ENCODE results near the gene HOATZ. TPM values are rescaled to one million over a fixed set of nuclear protein-coding genes. Genes with fewer than 3 reads are reported as not detected.

The HOATZ gene
- total RNA-seq, 1 donor from 2014 or later: not detected

DNA sequence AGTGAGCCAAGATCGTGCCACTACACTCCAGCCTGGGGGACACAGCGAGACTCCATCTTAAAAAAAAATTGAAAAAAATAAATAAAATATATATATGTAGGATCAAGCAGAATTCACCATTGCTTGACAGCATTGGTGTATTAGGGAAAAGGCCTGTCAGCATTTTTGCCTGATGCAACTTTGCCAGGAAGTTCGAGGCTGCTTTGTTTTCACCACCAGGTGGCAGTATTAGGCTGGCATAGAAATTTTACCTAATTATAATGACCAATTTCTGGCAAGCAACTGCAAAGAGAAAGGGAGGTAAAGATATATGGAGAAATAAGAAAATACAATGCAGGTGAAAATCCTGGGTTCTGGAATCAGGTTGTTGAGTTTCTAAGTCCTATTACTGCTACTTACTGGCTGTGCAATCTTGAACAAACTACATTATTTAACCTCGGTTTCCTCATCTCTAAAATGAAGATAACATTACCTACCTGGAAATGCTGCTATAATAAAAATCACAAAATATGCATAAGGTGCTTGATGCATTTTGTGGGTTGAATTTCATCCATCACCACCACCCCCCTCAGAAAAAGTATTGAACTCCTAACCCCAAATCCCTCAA is 50.6 kb downstream of the HOATZ start:
- intact Hi-C loops (cut with DNase I): loop anchor here (1.0 to 5.0 kb wide), 3 partner anchors 37 to 276 kb away; partner anchors contain the start of gene SIK2
- Histone ChIP-seq H3K4me3 (no peak overlapping the region), H3K9me3 (no peaks in the 10 kb centered on the region), H3K36me3 (peaks cover 0 to 11% of the 10 kb centered on the region in 2 donors), H3K4me1 (no peaks in the 10 kb centered on the region), H3K27me3 (no peaks in the 10 kb centered on the region), H3K27ac (no peak overlapping the region)
- DNase-seq (ENCODE audit: low spot score in 2 of 2): peak in 1 of 2 donors; percentile 85
- TF ChIP-seq, protein P1, sequence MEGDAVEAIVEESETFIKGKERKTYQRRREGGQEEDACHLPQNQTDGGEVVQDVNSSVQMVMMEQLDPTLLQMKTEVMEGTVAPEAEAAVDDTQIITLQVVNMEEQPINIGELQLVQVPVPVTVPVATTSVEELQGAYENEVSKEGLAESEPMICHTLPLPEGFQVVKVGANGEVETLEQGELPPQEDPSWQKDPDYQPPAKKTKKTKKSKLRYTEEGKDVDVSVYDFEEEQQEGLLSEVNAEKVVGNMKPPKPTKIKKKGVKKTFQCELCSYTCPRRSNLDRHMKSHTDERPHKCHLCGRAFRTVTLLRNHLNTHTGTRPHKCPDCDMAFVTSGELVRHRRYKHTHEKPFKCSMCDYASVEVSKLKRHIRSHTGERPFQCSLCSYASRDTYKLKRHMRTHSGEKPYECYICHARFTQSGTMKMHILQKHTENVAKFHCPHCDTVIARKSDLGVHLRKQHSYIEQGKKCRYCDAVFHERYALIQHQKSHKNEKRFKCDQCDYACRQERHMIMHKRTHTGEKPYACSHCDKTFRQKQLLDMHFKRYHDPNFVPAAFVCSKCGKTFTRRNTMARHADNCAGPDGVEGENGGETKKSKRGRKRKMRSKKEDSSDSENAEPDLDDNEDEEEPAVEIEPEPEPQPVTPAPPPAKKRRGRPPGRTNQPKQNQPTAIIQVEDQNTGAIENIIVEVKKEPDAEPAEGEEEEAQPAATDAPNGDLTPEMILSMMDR (IDR thresholded peaks at IDR 0.05): peak; percentile 70 to 92 (median 90)

DNA sequence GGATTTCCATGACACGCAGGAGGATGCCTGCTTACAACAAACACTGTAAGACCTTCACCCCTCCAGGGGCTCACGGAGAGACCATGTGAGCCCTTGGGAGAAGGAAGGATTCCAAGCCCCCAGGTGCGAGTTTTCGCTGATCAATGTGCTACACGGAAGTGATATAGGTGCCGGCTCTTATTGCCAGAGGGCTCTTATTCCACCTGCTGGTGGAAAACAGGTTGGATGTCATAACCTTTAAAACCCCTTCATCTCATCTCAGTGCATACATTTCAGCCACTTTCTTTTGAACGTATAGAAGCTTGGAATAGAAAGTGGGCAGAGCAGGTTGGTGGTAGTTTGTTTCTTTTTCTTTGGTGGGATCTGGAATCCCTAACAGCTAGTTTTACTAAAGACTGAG is 51.7 kb downstream of the HOATZ start:
- Histone ChIP-seq H3K36me3 (no peaks in the 10 kb centered on the region), H3K4me1 (no peaks in the 10 kb centered on the region), H3K27ac (no peak overlapping the region), H3K4me3 (no peak overlapping the region), H3K9me3 (no peaks in the 10 kb centered on the region), H3K27me3 (no peaks in the 10 kb centered on the region)
- TF ChIP-seq, protein P1 (IDR thresholded peaks at IDR 0.05): no peak
- no peak for DNase-seq (ENCODE audit: low spot score in 2 of 2)
- intact Hi-C loops (cut with DNase I): loop anchor here (5.0 kb wide), 1 partner anchor 36 kb away; the partner anchor contains the start of gene SIK2

DNA sequence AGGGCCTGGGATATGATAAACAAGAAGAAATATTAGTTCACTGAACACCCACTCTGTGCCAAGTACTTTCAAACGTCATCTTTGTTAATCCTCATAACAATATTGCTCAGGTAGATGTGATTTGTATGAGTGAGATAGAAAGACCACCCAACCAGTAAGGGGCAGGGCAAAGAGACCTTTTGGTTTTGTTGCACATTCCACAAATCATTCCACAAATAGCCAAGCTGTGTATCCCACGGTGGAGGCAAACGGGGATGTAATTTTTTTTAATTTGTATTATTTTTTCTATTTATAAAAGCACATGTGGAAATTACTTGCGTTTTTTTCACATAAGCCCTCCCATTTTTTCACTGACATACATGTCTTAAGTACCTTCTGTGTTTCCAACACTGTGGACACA is 54.9 kb downstream of the HOATZ start:
- Histone ChIP-seq H3K4me3 (no peak overlapping the region), H3K4me1 (peaks cover 0 to 7% of the 10 kb centered on the region in 2 donors), H3K27me3 (no peaks in the 10 kb centered on the region), H3K27ac (no peak overlapping the region), H3K9me3 (no peaks in the 10 kb centered on the region), H3K36me3 (no peaks in the 10 kb centered on the region)
- DNase-seq (ENCODE audit: low spot score in 2 of 2): no peak
- TF ChIP-seq, protein P1 (IDR thresholded peaks at IDR 0.05): no peak
- intact Hi-C loops (cut with DNase I): loop anchor here (5.0 kb wide), 1 partner anchor 33 kb away; the partner anchor contains the start of gene SIK2

DNA sequence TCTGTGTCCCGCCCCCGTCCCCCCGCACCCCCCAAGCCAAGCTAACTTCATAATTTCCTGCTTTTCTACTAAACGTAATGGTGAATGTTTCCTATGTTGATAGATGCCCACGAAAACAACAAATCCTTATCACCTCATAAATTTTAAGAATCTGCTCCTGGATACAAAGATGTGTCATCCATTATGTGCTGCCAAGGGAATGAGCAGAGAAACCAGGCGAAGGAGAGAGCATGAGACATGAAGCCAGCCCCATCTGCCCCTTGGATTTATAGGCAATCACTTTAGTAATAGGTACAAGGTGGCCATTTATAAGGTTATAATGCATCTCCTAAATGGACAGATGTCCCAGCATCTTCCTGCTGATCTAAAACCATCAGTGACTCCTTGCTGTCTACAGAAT is 56.2 kb downstream of the HOATZ start:
- DNase-seq (ENCODE audit: low spot score in 2 of 2): no peak
- no peaks in the 10 kb centered on the region for H3K9me3 ChIP-seq
- H3K4me3 ChIP-seq: no peak overlapping the region
- H3K27me3 ChIP-seq: no peaks in the 10 kb centered on the region
- TF ChIP-seq, protein P1 (IDR thresholded peaks at IDR 0.05): no peak
- peaks cover 0 to 7% of the 10 kb centered on the region in 2 donors for H3K4me1 ChIP-seq
- H3K36me3 ChIP-seq: no peaks in the 10 kb centered on the region
- H3K27ac ChIP-seq: no peak overlapping the region
- intact Hi-C loops (cut with DNase I): no loop called here

DNA sequence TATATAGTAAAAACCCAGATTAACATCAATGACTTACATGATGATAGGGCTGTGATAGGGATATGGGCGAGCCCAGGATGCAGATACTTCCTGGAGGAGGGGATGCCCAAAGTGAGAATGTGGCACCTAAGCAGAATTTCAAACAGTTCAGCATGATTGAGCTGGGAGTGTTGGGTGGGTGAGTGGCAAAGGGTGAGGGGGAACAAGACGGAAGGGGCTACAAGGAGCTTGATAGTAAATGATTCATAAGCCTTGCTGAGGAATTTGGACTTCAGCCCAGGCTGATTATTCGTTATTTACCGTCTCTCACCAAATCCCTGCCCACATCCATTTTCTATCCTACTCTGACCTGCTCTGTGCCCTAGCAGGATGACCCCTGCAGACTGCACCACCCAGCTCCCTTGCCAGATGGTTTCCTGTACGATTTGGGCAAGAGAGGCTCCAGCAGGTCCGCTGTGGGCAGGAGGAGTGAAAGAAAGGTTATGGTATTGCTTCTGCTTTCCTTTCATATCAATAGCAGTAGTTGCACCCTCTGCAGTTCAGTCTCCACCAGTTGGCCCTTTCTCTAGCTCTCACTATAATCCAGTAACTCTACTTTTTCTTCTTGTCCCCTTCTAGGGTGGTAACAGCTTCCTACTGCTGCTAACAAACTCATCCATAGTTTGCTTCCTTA is 57.4 kb downstream of the HOATZ start:
- intact Hi-C loops (cut with DNase I): no loop called here
- no peaks in the 10 kb centered on the region for H3K36me3 ChIP-seq
- no peaks in the 10 kb centered on the region for H3K27me3 ChIP-seq
- H3K9me3 ChIP-seq: no peaks in the 10 kb centered on the region
- DNase-seq (ENCODE audit: low spot score in 2 of 2): no peak
- H3K27ac ChIP-seq: no peak overlapping the region
- peaks cover 0 to 7% of the 10 kb centered on the region in 2 donors for H3K4me1 ChIP-seq
- H3K4me3 ChIP-seq: no peak overlapping the region
- TF ChIP-seq, protein P1 (IDR thresholded peaks at IDR 0.05): no peak
